Fibroblast of skin of back (primary cell): ENCODE measurements around the gene CLDND1.

Experiments used
- DNase-seq: peaks from one replicate; pipeline ENCODE4 v3.0.0-alpha.2; 2013

Gene CLDND1

GRCh38 chr3:98513736-98514135 is 9.0 kb downstream of the CLDND1 start:
- DNase-seq = no peak

DNA sequence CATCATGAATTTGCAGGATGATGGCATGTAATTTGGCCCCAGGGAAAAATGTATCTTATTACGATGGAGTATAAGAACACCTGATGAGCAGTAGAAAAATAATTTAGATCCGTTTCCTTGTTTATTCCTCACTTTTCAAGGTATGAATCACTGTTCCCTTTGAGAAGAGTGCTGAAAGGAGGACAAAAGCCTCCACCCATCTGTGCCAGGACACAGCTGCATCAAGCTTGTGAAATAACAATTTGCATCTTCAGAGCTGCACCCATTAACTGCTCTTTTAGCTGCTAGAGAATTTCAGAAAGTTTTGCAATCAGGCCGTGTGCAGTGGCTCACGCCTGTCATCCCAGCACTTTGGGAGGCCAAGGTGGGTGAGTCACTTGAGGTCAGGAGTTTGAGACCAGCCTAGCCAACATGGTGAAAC is 9.6 kb downstream of the CLDND1 start:
- DNase-seq = no peak

GRCh38 chr3:98512576-98512975 is 10.1 kb downstream of the CLDND1 start:
- no peak for DNase-seq

DNA sequence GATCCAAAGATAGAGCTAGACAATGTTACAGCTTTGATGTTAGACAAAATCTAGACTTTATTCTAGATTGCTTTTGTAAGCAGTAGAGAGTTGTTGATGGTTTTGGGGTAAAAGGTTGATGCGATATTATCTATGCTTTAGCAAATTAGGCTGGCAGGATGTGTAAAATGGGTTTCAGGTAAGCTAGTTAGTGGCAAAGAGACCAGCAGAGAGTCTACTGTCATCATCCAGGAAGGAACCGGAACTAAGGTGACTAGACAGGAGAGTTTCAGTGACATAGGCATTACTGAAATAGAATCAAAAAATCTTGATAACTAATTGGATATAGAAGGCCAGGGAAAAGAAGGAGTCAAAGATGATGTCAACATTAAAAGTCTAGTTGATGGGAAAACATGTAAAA is 14.1 kb downstream of the CLDND1 start:
- no peak for DNase-seq

- DNase-seq = no peak
Observed at GRCh38 chr3:98504539-98504938, 18.2 kb downstream of the CLDND1 start.

- DNase-seq = no peak
Observed at GRCh38 chr3:98501863-98502576, 20.7 kb downstream of the CLDND1 start.

- DNase-seq = no peak
Observed at GRCh38 chr3:98501270-98501669, 21.4 kb downstream of the CLDND1 start.

DNA sequence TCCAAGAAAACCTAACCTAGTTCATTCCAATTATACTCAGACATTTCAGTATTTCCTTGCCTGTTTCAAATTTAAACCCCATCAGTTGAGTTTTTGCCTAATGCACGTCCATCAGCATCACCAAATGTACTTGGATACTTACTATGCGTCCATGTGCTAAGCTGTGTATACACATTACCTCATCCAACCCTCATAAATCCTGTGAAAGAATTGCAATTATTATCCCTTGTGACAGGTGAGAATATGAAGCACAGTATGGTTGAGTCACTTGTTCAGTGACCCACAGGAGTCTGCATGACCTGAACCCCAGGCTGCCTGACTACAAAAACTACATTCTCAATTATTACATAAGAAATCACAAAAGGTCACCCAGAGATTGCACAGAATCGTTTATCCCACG is 22.7 kb downstream of the CLDND1 start:
- DNase-seq = no peak

GRCh38 chr3:98497381-98497780 is 25.3 kb downstream of the CLDND1 start, which contains the start of gene OR5K2:
Gene OR5K2, plus strand, starts transcription at chr3:98497681. Its CDS starts 0 bp downstream, at chr3:98497681.
- no peak for DNase-seq

- DNase-seq = no peak
Observed at GRCh38 chr3:98483626-98484025, 39.1 kb downstream of the CLDND1 start.

GRCh38 chr3:98482717-98483482 is 39.8 kb downstream of the CLDND1 start:
- DNase-seq = no peak
